RKO (cell line): ENCODE data around the gene AGFG2.

Experiments used
- DNase-seq: peaks from one replicate; pipeline ENCODE4 v3.0.0-alpha.2; 2016; ENCODE audit warnings: low spot score

The AGFG2 gene

GRCh38 chr7:100585511-100586265 lies 46.7 kb downstream of the AGFG2 start, which contains the start of gene LRCH4:
Gene LRCH4 (minus strand): TSS chr7:100586129. CDS start chr7:100586100, 29 bp downstream.
- no peak for DNase-seq

GRCh38 chr7:100586266-100587025 lies 47.4 kb downstream of the AGFG2 start, which contains the start of gene FBXO24:
Gene FBXO24 (plus strand): TSS chr7:100586328. CDS start chr7:100586626, 298 bp downstream.
- DNase-seq = peak; percentile 100

- DNase-seq = peak; percentile 56
These were observed 49.4 kb downstream of the AGFG2 start for GRCh38 chr7:100588438-100588837.

- no peak for DNase-seq
These were observed 50.4 kb downstream of the AGFG2 start for GRCh38 chr7:100589341-100589947.

- DNase-seq = no peak
These were observed 51.2 kb downstream of the AGFG2 start for GRCh38 chr7:100590077-100590737.

GRCh38 chr7:100591596-100591995 lies 52.6 kb downstream of the AGFG2 start:
- DNase-seq = no peak

- DNase-seq = no peak
These were observed 56.2 kb downstream of the AGFG2 start for GRCh38 chr7:100595188-100595587.

GRCh38 chr7:100598425-100598824 lies 59.4 kb downstream of the AGFG2 start:
- peak; percentile 41 for DNase-seq

- no peak for DNase-seq
These were observed 61.1 kb downstream of the AGFG2 start for GRCh38 chr7:100599911-100600729.

GRCh38 chr7:100600730-100601038 lies 61.7 kb downstream of the AGFG2 start:
- DNase-seq = no peak

- no peak for DNase-seq
These were observed 64.1 kb downstream of the AGFG2 start for GRCh38 chr7:100602889-100603725.

- DNase-seq = peak; percentile 47
These were observed 64.7 kb downstream of the AGFG2 start for GRCh38 chr7:100603726-100604027.

- peak; percentile 94 for DNase-seq
These were observed 65.3 kb downstream of the AGFG2 start for GRCh38 chr7:100604028-100604975.

GRCh38 chr7:100604976-100605911 lies 66.2 kb downstream of the AGFG2 start:
- no peak for DNase-seq

GRCh38 chr7:100606313-100606712 lies 67.3 kb downstream of the AGFG2 start:
- DNase-seq = no peak

GRCh38 chr7:100607111-100607510 lies 68.1 kb downstream of the AGFG2 start:
- peak; percentile 91 for DNase-seq

GRCh38 chr7:100609958-100610357 lies 71.0 kb downstream of the AGFG2 start:
- no peak for DNase-seq

- peak; percentile 100 for DNase-seq
These were observed 73.2 kb downstream of the AGFG2 start, which contains the start of gene MOSPD3 for GRCh38 chr7:100611983-100612729. Gene MOSPD3 (plus strand): TSS chr7:100612540. CDS start chr7:100612792, 252 bp downstream.
